ENCODE measurements around the gene MED13L.

- TF ChIP-seq, protein P1, sequence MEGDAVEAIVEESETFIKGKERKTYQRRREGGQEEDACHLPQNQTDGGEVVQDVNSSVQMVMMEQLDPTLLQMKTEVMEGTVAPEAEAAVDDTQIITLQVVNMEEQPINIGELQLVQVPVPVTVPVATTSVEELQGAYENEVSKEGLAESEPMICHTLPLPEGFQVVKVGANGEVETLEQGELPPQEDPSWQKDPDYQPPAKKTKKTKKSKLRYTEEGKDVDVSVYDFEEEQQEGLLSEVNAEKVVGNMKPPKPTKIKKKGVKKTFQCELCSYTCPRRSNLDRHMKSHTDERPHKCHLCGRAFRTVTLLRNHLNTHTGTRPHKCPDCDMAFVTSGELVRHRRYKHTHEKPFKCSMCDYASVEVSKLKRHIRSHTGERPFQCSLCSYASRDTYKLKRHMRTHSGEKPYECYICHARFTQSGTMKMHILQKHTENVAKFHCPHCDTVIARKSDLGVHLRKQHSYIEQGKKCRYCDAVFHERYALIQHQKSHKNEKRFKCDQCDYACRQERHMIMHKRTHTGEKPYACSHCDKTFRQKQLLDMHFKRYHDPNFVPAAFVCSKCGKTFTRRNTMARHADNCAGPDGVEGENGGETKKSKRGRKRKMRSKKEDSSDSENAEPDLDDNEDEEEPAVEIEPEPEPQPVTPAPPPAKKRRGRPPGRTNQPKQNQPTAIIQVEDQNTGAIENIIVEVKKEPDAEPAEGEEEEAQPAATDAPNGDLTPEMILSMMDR (conservative IDR thresholded peaks at IDR 0.05; ENCODE audit: low read length), result no peak
- no peak for TF ChIP-seq EZH2phosphoT487 (IDR thresholded peaks at IDR 0.05; ENCODE audit: borderline replicate concordance, low read depth, low read length)
Observed at GRCh38 chr12:116306506-116306905, 29.0 kb upstream of the MED13L start.

All from OCI-LY7 (cell line).